Left lobe of liver (tissue), 2 donors: ENCODE data around the gene NKAIN2. TPM values are rescaled to one million over a fixed set of nuclear protein-coding genes. Genes with fewer than 3 reads are reported as not detected.
A peak's percentile ranks its signal among the peaks of the same experiment; 100 is the strongest.
"Not testable (repeated sequence)": the region's sequence is repeated elsewhere in the genome, so short reads cannot be mapped to it uniquely, and the experiment has no call there.

Experiments
- ATAC-seq: fragments of 200-7000 bp; cut with Tn5 transposase; one replicate; pipeline ENCODE4 v1.9.1; 2020; ENCODE audit warnings: mild to moderate bottlenecking, moderate library complexity
- DNase-seq: peaks from one replicate; pipeline ENCODE4 v3.0.0-alpha.2; 2020; ENCODE audit warnings: low spot score
- total RNA-seq: library from RNA; stranded (reverse); gene quantifications from one replicate; pipeline ENCODE4 v1.2.1, GENCODE V29; 2021
- donor health status: DM: no; HTN: no; CAD: no; lungs with moderate emphysema.
- donor health status: DM: no; HTN: yes; CAD: no.

NKAIN2 gene
- total RNA-seq, 1 donor from 2014 or later, result not detected

DNA sequence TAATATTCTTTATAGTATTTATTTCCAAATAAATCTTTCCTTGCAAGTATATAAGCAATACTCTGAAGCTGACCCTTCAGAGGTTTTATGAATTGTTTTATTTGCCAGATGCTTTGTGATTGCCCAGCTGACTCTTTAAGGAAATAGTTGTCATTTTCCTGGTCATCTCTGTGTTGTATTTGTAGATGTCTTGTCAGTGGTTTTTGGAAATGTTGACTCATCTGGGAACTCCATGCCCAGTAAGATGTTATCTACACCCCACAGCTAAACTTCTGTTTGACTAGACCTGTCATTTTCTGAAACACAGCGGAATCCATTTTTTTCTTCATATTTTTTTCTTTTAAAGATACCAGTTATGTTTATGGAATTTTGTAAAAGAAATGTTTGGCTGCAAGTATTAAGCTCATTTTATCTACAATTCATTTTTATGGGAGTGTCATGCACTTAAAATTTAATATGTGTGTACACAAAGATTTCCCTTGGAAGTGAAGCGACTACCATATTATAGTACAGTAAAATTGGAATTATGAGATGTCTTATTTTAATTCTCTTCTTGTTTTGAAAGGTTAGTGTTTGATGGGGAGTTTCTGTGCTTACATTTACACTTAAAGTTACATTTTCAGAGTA lies 491.0 kb downstream of the NKAIN2 start:
- DNase-seq (no peak), ATAC-seq (no peak)

DNA sequence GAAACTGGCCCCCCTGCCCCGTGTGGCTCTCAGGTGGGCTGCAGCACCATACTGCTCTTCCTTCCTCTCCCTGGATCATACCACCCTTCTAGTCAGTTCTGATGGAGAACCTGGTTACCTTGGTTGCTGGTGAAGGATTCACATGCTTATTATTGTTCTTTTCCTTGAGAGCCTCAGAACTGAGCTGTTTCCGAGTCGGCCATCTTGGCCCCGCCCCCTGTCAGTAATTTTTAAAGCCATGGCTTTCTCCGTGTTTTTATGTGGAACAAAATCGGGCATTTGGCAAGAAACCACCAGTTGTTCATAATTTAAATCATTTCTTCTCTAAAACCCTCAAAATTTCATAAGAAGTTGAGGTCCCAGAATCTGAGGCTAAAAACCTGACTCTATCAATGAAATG lies 493.8 kb downstream of the NKAIN2 start:
- ATAC-seq, result no peak
- no peak for DNase-seq

DNA sequence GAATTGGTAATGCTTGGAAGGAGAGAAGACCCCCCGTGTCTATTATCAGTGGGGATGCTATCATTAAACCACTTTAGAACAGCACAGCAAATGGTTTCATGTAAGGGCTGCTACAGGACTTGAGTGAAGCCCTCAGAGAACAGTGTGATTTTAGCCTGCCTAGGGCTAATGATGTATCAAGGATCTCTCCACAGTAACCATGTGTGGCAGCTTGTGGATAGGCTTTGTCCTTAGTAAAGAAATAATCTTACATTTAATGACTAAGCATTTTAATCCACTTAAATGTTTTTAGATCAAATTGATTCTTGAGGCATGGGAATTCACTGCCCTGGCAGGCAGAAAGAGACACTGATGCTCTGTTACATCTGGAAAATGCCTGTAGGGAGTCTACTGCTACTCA lies 495.1 kb downstream of the NKAIN2 start:
- DNase-seq (no peak), ATAC-seq (no peak)

DNA sequence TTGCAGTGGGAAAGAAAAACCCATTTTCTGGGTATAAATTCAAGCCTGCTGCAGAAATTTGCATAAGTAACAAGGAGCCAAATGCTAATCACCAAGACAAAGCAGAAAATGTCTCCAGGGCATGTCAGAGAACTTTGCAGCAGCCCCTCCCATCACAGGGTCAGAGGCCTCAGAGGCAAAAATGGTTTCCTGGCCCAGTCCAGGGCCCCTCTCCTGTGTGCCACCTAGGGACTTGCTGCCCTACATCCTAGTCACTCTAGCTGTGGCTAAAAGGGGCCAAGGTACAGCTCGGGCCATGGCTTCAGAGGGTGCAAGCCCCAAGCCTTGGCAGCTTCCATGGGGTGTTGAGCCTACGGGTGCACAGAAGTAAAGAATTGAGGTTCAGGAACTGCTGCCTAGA lies 497.2 kb downstream of the NKAIN2 start:
- ATAC-seq, result peak; percentile 10
- not testable (repeated sequence) for DNase-seq

DNA sequence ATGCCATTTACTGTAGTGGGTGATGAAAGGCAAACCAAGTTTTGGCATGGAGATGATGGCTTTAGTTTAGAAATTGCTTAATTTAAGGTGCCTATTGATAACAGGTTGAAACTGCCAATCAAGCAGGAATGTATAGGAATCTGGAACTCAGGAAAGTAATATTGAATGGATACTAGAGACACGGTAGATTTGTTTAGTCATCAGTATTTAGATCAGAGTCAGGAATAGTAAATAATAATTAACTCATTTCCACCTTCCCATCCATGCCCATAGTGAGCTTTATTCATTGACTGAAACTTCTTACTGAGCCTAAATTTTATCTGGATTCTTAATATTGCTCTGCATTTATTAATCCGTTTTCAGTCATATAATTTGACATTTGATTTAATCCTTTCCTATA lies 500.3 kb downstream of the NKAIN2 start:
- DNase-seq (no peak), ATAC-seq (no peak)

DNA sequence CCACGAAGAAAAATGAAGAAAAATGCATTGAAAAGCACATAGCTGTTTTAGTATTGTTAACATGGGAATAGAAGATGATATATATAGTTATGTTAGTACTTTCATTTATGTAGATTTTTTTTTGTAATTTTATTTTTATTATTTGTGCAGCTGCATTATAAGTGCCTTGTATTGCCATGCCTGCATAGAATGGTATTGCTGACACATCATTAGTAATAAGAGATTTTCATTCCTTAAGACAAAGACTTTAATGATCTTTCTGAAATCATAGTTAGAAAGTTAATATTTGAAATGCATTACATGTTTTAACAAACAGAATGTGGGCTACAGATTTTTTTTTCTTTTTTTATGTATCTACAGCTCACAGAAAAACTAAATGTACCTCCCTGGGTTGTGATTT lies 506.5 kb downstream of the NKAIN2 start:
- DNase-seq, result no peak
- ATAC-seq, result no peak

DNA sequence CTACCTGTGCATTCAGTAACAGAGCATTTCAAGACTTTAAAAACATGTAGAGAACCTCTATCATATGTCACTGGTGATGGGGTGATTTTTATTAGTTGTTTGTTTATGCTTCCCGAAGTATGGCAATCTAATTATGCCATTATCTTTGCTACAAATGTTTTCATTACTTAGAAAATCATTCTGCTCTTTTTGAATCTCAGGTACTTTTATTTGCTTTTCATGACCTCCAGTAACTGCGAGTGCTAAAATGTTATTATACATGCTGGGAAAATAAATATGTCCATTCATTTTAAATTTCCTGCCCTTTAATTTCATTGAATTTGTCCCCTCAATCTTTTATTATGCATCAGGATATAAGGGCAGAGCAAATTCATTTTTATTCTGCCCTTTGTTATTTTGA lies 515.7 kb downstream of the NKAIN2 start:
- no peak for ATAC-seq

DNA sequence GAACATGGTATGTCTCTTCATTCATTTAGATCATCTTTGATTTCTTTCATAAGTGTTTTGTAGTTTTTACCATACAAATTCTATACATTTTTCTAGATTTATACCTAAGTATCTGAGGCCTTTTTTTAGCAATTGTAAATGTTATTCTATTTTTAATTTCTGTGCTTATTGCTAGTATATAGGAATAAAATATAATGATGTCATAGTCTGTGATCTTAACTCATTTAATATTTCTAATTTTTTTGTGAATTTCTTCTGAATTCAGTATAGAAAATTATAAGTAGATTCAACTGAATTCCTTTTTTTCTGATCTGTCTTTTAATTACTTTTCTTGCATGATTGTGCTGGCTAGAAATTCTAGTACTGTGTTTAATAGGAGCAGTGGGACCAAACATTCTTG lies 520.6 kb downstream of the NKAIN2 start:
- ATAC-seq (no peak), DNase-seq (no peak)

More for the DNA sequence above, 515.7 kb downstream of the NKAIN2 start:
- no peak for DNase-seq

DNA sequence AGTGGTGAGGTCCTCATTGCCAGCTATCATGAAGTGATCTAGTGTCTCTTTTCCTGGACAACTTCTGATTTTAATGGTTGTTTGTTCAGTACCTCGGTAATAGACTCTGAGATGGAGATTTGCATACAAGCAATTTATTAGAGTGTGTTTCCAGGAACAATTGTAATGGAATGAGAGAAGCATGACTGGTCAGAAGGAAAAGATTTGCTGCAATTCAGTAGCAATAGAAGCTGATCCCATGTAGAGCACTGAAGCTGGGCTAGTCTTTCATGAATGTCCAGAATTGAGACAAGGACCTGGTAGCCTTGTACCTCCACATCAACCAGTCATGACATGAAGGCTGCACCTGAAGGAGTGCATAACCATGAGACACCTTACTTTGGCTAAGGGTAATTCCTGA lies 526.5 kb downstream of the NKAIN2 start:
- ATAC-seq (no peak), DNase-seq (no peak)

DNA sequence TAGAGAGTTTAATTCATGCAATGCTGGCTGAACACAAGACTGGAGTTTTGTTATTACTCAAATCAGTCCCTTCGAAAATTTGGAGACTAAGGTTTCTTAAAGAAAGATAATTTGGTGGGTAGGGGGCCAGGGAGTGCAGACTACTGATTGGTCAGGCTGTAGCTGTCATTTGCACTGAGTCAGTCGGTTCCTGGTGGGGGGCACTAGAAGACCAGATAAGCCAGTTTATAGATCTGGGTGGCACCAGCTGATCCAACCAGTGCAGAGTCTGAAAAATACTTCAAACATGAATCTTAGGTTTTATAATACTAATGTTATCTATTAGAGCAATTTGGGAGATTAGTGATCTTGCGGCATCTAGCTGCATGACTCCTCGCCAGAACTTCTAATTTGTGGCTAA lies 530.7 kb downstream of the NKAIN2 start:
- DNase-seq, result no peak
- ATAC-seq, result peak; percentile 49

DNA sequence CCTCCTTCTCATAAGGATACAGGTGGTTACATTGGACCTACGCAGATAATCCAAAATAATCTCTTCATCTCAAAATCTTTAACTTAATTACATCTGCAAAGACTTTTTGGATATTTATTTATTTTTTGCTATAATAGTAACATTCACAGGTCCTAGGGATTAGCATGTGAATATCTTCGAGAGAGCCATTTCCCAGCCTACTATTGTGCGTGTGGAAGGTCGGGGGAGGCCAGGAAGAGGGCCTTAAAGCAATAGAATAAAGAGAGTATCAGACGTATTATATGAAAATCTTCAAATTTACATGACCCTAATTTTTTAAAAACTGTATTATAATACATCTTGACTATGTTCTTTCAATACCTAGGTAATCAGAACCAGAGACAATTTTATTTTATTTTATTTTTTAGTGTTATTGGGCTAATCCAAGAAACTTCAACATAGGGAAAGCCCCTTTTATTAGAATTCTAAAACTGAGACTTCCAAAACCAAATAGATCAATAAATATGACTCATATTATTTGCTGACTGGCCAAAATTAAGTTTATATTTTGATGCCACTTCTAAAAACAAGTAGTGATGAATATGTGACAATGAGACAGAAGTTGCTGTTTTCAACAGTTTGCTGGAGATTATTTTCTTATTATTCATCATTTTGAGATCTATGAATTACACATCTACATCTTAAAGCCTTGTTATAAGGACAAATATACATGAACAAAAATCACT lies 536.1 kb downstream of the NKAIN2 start:
- no peak for ATAC-seq
- no peak for DNase-seq

DNA sequence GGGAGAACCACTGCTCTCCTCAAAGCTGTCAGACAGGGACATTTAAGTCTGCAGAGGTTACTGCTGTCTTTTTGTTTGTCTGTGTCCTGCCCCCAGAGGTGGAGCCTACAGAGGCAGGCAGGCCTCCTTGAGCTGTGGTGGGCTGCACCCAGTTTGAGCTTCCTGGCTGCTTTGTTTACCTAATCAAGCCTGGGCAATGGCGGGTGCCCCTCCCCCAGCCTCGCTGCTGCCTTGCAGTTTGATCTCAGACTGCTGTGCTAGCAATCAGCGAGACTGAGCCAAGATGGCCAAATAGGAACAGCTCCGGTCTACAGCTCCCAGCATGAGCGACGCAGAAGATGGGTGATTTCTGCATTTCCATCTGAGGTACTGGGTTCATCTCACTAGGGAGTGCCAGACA lies 544.7 kb downstream of the NKAIN2 start:
- ATAC-seq, DNase-seq: not testable (repeated sequence)

DNA sequence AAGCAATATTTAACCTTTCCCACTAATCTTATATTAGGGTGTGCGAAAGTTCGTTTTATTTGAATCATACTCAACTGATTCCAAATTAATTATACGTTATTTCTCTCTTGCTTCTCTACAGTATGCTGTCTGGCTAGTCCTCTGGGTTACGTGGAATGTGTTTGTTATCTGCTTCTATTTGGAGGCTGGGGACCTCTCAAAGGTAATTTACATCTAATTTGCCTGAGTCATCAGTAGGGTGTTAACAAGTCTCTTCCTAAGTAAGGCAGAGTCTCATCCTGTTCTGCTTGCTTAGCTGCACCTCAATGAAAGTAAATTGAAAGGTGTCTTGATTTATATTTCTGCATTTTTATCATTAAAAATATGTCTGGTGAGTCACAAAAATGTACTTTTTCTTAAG lies 551.5 kb downstream of the NKAIN2 start:
- ATAC-seq, result no peak

DNA sequence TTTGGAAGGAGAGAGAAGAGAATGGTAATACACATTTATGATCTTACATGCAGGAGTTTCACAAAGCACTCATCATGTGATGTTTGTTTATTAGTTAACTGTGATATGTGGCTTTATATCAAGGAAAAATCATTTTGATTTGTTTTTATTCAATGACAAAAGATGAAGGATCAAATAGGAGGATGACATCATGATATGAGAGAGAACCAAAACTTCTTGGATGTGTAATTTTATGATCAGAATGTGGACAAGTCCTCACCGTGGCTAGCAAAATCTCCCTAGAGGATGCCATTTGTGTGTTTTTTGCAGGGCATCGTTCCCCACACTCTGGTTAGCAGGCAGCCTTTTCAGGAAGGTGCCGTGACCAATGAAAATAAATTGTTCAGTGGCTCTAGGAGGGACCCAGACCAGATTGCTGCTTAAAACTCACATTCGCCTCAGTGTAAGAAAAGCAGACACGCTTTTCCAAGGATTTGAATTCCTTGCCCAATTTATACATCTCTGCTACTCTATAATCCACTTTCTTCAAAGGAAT lies 552.7 kb downstream of the NKAIN2 start:
- ATAC-seq (no peak), DNase-seq (no peak)

More for the DNA sequence above, 551.5 kb downstream of the NKAIN2 start:
- no peak for DNase-seq

DNA sequence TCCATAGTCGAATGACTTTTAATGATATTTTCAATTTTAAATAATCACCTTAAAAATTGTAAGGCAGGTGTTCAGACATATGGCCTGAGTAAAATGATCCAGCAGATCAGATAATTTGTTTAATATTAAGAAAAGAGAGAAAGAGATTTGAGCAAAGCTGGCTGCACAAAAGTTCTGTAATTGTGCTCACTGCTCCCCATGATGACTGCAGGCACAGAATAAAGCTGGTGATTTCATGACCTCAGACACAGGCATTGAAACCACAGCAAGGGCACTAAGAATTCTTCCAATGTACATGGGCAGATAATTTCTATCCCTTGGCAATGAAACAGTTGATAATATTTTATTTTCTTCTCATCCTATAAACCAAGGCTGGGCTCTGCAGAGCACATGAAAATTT lies 553.1 kb downstream of the NKAIN2 start:
- ATAC-seq, result no peak
- no peak for DNase-seq

DNA sequence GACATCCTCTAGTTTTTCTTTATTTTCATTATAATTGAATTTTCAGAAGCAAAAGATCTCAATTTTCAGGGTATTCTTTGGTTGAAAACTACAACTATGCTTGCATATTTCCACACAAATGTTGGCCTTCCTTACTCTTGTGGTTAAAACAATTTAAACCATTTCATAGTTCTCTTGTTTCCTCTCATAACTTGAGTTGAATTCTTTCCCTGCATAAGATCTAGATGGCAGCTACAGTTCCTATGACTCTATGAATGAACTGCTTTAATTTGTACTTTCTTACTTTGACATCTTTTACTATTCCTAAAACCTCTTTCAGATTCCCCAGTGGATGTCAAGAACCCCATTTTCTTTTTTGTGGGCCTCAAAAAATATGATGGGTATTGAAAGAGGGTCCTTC lies 564.5 kb downstream of the NKAIN2 start:
- DNase-seq (no peak), ATAC-seq (no peak)

DNA sequence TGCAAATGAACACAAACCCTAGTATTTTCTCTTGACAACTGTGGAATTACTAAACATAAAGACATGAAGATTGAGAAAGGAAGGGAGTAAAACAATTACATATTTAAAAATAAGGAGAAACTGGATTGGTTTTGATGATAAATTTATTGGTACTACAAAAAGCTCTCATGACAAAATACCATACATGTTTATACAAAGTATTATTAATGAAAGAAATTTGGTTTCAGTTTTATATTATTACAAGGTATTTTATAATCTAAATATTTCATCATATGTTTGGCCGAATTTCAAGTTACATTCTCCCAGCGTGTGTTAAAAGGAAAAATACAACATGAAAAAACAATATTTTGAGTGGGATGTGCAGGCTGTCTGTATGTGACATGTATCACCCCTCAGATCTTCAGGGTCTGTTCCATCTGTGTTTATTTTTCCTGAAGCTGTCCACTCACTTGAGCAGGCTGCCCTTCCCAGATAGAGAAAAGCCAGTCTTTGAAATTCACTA lies 568.4 kb downstream of the NKAIN2 start:
- ATAC-seq, result no peak
- DNase-seq, result no peak

DNA sequence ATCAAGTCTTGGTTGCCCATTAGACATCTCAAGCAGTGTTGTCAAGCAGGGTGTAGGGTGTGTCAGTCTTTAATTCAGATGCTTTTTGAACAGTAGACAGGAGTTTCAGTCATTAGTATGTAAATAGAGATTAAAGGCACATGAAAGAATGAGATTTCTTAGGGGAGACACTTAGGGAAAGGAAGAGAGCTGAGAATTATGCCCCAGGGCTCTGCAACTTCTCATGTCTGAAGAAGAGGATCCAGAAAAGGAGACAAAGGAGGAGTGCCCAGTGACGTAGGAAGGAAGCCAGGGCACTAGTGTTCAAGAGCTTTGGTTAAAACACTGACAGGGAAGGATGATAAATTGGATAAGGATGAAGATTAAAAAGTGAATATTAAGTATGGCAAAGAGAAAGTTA lies 569.7 kb downstream of the NKAIN2 start:
- ATAC-seq (no peak), DNase-seq (no peak)

DNA sequence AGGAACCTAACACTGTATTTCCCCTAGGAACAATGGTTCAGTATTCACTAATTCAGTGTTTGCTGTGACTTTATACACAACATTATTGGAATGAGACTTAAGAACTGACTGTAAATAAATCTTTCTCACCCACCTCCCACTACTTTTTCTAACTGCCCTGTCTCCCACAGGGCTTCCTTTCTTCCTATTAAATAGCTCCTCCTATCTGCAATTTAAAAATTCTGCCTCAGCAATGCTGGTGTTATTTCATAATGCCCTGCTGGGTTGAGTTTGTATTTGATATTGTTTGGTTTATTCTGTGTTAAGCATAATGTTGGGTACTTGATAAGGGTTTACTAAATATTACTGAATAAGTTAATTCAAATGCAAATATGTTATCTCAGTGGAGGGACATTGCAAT lies 585.5 kb downstream of the NKAIN2 start:
- no peak for DNase-seq
- ATAC-seq, result no peak

DNA sequence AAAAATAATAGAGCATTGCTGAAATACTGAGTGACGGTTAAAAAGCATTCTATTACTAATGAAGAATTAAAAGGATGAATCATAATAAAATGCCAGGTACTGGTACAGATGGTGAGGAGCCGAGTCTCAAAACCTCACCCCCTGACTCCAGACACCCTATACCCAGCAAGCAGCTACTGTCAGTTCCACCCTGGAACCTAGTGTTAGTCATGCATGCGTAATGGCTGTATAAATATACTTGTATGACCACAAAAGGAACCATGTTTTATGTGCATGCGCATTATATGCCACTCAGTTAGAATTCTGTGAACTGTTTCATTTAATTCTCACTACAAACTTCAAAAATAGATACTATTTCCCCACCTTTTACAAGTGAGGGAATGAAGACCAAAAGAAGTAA lies 589.9 kb downstream of the NKAIN2 start:
- DNase-seq, result no peak
- no peak for ATAC-seq

DNA sequence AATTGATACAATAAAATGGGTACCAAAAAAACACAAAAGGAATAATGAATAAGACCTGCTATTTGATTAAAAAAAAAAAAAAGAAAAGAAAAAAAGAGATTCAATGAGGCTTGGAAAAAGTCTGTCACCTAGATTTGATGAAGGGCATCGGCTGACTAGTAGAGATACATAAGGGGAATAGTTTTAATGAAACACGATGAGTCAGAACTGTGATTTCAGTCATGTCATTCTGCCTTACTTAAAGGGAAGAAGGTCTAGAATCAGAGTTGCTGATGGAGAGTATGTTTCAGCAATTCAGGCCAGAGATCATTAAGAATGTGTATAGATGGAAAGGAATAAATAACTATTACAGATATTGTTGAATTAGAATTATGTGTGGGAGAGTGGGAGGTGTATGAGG lies 592.7 kb downstream of the NKAIN2 start:
- ATAC-seq (no peak), DNase-seq (no peak)

DNA sequence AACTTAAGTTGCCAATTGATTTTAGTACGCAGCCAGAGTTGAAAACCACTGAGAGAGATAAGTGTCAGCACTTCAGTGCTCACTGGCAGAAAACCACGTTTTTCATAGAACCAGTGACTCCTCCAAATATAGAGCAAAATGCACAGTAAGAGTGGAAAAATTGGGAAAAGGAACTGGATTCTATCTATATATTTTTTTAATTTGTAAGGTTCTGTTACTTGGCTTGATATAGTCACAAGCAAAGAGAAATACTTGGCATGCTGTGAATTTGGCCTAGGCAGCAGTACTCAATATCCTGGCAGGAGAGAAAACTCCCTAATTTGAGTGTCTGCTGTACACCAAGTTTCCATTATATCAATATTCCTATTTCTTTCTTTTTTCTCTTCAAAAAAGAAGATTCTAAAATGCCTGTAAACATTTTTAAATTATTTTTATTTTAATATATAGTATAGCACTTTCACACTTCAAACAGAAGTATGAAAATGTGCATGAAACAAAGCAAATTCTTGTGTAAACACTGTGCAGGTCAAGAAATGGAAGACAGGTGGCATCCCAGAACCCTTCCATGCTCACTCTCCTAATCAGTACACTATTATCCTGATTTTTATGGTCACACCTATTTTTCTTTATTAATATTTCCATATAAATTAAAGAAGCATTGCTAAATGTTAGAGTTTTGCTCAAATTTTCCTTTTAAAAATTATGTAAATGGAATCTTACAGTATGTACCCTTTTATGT lies 596.8 kb downstream of the NKAIN2 start:
- ATAC-seq (no peak), DNase-seq (no peak)
